ENCODE measurements around the gene GABBR2. TPM values are rescaled to one million over a fixed set of nuclear protein-coding genes. Genes with fewer than 3 reads are reported as not detected.

GABBR2 gene
- total RNA-seq, 1 experiment from 2014 or later, result not detected

- DNase-seq (ENCODE audit: low read depth), result no peak
Measured at GRCh38 chr9:98260635-98261034, 448.1 kb downstream of the GABBR2 start.

GRCh38 chr9:98259791-98260190 lies 448.9 kb downstream of the GABBR2 start:
- DNase-seq (ENCODE audit: low read depth), result no peak

GRCh38 chr9:98256756-98257155 lies 452.0 kb downstream of the GABBR2 start:
- DNase-seq (ENCODE audit: low read depth), result no peak

GRCh38 chr9:98255578-98256296 lies 453.0 kb downstream of the GABBR2 start, which contains the start of gene TBC1D2:
Gene TBC1D2, minus strand, starts transcription at chr9:98255649. Its CDS starts 108 bp downstream, at chr9:98255541.
- DNase-seq (ENCODE audit: low read depth), result peak; percentile 92

- peak; percentile 49 for DNase-seq (ENCODE audit: low read depth)
Measured at GRCh38 chr9:98255061-98255577, 453.6 kb downstream of the GABBR2 start.

GRCh38 chr9:98254228-98255060 lies 454.3 kb downstream of the GABBR2 start:
- DNase-seq (ENCODE audit: low read depth), result no peak

- DNase-seq (ENCODE audit: low read depth), result no peak
Measured at GRCh38 chr9:98253565-98253964, 455.2 kb downstream of the GABBR2 start.

GRCh38 chr9:98251551-98251950 lies 457.2 kb downstream of the GABBR2 start:
- DNase-seq (ENCODE audit: low read depth), result peak; percentile 92

GRCh38 chr9:98249771-98250170 lies 459.0 kb downstream of the GABBR2 start:
- DNase-seq (ENCODE audit: low read depth), result no peak

GRCh38 chr9:98248737-98249474 lies 459.8 kb downstream of the GABBR2 start:
- peak; percentile 91 for DNase-seq (ENCODE audit: low read depth)

- no peak for DNase-seq (ENCODE audit: low read depth)
Measured at GRCh38 chr9:98247831-98248657, 460.7 kb downstream of the GABBR2 start.

- DNase-seq (ENCODE audit: low read depth), result no peak
Measured at GRCh38 chr9:98242426-98242825, 466.3 kb downstream of the GABBR2 start.

- no peak for DNase-seq (ENCODE audit: low read depth)
Measured at GRCh38 chr9:98241357-98242300, 467.1 kb downstream of the GABBR2 start.

- DNase-seq (ENCODE audit: low read depth), result no peak
Measured at GRCh38 chr9:98240475-98240874, 468.3 kb downstream of the GABBR2 start.

Other genes starting within 250 kb of the GABBR2 start
- 17.0 and 22.2 TPM in 2 replicates for gene ANKS6, start 87.6 kb upstream of the GABBR2 start, total RNA-seq (2014; rRNA removed)
- 1.7 and 2.2 TPM in 2 replicates for gene GALNT12, start 98.7 kb upstream of the GABBR2 start, total RNA-seq (2014; rRNA removed)
- 3.4 and 5.3 TPM in 2 replicates for gene COL15A1, start 235.0 kb upstream of the GABBR2 start, total RNA-seq (2014; rRNA removed)

All from LHCN-M2 (cell line).